Hindlimb muscle (tissue), 1 donor: Measurements from ENCODE around the gene SOBP. TPM values are rescaled to one million over a fixed set of nuclear protein-coding genes. Genes with fewer than 3 reads are reported as not detected.

Source experiments
- DNase-seq: peaks from one replicate; pipeline ENCODE4 v3.0.0-alpha.2; 2013
- polyA plus RNA-seq: library from polyadenylated mRNA; unstranded; fragments of 120-200 nt; gene quantifications from one replicate; pipeline ENCODE4 v1.2.1, GENCODE V29; 2013; ENCODE audit not compliant: insufficient read length

SOBP gene
- polyA plus RNA-seq, 1 donor: 16.1 TPM

- DNase-seq: no peak
Observed at GRCh38 chr6:107554918-107555317, 65.0 kb downstream of the SOBP start.

GRCh38 chr6:107555449-107555848 lies 65.5 kb downstream of the SOBP start:
- no peak for DNase-seq

- no peak for DNase-seq
Observed at GRCh38 chr6:107556082-107556481, 66.2 kb downstream of the SOBP start.

DNA sequence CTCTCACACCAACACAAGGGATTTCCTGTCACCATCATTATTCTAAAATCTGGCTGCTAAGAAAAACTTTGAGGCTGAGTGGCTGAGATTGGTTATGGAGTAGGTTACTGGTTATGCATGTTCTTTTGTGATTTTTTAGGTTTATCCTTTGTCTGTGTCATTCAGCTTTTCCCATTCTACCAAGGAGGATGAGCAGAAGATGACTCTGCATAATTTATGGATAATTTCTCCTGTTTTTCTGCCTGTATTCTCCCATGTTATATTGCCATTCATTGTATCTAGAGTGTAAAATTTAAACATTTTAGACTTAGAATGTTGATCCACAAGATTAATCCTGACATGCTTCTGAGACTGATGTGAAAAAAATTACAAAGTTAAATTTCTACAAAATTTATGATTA lies 67.8 kb downstream of the SOBP start:
- no peak for DNase-seq

DNA sequence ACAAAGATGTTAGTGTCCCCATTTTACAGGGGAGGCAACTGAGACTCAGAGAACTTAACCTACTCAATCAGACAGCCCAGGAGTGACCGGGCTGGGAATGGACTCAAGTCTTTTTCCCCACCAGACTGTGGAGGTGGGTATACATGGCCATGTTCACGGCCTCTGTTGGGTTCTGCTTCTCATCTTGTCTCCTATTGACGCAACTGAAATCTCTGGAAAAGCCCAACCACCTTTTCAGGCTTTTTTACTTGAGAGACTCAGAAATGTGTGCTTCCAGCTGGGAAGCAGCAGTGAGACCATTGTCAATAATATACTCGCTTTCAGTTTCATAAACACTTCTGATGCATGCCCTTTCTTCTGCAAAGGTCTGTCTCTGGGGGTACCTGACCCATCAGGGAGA lies 70.7 kb downstream of the SOBP start:
- peak; percentile 81 for DNase-seq

DNA sequence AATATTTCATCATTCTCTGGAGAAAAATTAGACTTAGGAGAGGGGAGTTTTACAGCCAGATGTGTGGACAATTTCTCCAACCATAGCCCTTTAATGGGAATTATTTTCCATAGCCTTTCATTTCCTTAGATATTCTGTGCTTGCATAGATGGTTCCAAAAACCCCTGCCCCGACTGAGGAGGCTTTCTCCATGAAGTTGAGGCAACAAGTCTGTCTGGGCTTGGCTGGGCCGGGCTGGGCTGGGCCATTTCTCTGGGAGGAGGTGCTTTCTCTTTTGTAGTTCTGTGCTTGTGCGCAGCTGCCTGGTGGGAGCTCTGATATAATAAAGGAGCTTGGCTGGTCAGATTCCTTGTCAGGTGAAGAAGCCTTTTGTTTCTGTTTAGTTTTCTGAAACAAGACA lies 71.4 kb downstream of the SOBP start:
- DNase-seq: peak; percentile 74

GRCh38 chr6:107563694-107564588 lies 74.0 kb downstream of the SOBP start:
- peak; percentile 25 for DNase-seq

GRCh38 chr6:107564589-107564951 lies 74.7 kb downstream of the SOBP start:
- DNase-seq: peak; percentile 40

- no peak for DNase-seq
Observed at GRCh38 chr6:107565165-107565723, 75.3 kb downstream of the SOBP start.

- no peak for DNase-seq
Observed at GRCh38 chr6:107567643-107568042, 77.7 kb downstream of the SOBP start.

- no peak for DNase-seq
Observed at GRCh38 chr6:107569473-107569872, 79.6 kb downstream of the SOBP start.

DNA sequence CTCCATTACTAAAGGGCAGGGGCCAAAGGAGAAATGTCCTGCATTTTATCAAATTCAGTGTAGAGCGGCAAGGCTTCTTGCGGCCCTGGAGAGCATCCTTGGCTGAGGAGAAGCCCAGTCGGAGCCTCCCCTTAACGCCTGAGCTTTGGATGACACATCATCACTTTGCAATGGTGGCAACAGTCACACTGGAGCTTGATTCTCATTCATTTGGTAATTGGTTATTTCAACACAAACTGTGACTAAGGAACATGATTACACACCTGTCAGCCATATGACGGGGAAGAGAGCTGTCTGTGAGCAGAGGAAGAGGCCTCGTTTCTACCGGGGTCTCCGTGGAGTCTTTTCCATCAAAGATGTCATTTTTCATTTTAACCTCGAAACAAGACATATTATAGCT lies 81.4 kb downstream of the SOBP start:
- DNase-seq: no peak

DNA sequence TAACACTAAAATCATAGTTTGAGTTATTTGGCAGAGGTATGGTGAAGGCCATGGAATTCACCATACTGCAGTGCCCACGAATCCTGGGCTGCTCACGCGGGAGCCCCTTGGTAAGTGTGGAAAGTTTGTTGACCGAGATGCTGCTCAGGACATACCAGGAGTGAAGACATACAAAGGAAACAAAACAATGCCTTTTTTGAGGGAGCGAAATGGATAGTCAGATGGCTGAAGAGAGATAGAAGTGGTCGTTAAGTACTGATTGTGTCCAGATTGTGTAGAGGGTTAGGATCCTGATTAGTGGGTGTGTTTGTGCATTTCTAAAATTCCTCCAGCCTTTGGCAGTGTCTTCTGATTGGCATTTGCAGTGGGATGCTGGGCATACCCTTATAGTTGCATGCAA lies 83.0 kb downstream of the SOBP start:
- no peak for DNase-seq

DNA sequence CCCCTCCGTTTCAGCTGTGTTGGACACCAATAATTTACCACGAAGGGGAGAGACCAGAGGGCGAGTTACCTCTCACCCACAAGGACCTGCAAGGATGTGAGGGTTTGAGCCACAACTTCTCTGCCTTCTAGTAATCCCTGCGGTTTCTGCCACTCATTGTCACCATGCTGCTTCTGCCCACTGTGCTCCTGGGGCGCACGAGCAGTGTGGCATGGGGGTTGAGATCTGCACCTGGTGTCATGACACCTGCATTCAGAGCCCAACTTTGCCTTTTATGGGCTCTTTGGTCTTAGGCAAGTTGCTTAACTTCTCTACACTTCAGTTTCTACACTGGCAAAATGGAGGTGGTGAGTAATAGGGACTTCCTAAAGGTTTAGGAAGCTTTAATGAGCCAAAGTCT lies 84.9 kb downstream of the SOBP start:
- DNase-seq: no peak

DNA sequence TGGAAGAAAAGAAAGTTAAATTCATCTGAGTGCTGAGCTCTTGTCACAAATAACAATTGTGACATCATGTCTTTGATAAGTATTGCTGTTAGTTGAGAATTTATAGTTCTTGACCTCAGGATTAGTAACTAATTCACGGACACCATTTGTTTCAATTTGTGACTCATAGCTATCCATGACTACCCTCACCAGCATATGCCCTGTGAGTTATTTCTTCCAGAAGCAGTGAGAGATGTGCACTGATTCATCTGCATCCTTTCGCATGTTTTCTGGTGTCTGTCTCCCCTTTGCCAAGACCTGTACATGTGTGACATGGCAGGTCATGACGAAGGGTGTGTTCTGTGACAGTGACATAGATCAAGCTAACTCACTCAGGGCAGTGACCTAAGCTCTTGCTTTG lies 86.9 kb downstream of the SOBP start:
- DNase-seq: no peak

GRCh38 chr6:107578642-107579341 lies 88.9 kb downstream of the SOBP start:
- no peak for DNase-seq

DNA sequence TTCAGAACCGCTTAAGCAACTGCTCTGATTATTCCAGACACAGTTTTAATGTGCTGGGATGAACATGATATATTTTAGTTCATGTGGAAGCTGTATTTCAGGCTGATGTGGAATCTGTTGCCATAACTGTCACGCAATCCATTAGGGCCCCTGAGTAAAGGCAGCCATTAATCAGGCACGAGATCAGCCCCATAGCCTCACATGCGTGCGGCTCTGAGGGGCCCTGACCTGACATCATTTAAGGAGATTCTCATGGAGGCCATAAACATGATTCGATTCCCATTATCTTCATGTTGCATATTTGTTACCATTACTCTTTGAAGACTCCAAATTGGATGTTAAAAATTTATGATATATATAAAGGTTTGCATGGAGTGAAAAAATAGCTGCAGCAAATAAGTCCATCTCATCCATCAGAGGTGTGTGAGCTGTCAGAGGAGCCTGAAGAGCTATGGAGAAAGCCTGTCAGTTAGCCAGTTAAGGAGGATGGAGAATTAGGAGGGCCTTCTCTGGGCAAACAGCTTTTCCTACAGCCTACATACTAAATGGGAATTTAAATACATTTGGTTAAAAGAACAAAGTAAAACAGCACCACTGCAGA lies 89.6 kb downstream of the SOBP start:
- DNase-seq: no peak

- no peak for DNase-seq
Observed at GRCh38 chr6:107582086-107582485, 92.2 kb downstream of the SOBP start.

DNA sequence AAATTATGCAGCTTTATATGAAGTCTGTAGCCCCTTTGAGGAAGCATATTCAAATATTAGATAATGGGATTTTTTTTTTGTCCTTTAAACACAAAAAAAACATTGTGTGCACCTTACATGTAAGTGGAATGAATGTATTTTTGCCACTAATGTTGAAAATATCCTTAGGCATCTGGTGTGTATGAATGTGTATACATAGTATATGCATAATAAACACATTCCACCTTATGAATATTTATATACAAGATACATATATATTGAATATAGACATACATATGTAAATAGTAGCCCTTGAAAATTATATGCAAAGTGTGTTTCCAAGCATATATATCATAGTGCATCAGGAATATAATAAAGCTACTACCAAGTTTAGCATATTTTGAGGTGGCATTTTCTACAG lies 94.8 kb downstream of the SOBP start:
- no peak for DNase-seq

DNA sequence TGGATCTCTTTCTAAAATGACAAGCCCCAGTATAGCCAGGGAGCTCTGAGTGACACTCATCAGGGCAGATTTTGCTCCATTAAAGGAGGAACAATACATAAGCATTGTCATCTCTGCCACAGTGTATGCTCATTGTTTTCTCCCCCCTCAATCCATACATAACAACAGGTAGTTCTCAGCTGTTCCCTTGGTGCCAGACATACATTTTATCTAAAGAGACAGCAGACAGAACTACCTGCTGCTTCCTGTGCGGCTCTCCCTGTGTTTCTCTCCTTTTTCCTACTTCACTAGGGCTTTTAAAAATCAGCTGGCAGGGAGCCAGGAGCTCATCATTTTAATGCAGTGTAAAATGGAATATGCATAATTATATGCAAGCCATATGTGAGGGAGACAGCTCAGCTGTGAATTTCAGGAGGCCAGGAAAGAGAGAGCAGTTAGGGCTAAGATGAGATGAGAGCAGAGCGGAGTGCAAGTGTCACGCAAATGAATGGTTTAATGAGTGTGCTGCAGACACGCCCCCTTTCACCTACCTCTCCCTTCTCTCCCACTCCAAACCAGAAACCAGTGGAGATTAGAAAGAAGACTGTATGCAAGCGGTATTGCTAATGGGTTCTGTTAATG lies 96.0 kb downstream of the SOBP start:
- no peak for DNase-seq

GRCh38 chr6:107587451-107587850 lies 97.5 kb downstream of the SOBP start:
- DNase-seq: no peak

DNA sequence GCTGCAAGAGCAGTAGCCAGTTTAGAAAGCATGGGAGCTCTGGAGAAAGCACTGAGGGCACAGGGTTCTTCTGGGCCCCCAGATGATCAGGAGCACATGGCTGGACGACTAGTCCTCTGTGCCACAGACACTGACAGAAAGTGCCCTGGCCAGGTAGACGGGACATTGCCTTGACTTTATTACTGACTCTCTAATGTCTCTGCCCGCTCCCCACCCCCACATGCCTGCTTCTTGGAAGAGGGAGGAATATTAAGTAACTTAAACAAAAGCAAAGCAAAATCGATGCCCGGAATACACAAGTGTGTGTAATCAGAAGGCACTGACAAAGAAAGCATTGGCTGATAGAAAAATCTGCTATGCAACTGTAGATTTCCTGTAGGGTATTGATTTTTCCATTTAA lies 99.3 kb downstream of the SOBP start:
- DNase-seq: no peak

DNA sequence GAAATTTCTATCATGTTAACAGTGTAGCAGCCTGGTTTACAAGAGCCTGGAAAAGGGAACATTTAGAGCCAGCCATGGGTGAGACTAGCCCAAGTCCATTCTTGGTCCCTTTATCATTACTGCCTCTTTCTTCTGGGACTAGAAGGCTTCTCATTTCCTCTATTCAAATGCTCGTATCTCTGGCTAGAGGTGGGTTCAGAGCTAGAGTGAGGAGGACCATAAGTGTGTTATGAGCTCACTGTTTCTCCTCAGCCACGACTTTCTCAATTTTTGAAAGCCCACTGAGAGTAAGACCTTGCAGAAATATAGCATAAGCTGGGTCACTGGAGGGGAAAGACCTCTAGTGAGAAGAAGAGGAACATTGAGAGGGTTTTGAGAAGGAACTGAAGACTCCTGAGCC lies 100.0 kb downstream of the SOBP start:
- DNase-seq: no peak
